Measurements from ENCODE around the gene CDC37L1.
"Not testable (repeated sequence)": the region's sequence is repeated elsewhere in the genome, so short reads cannot be mapped to it uniquely, and the experiment has no call there.

The CDC37L1 gene

DNA sequence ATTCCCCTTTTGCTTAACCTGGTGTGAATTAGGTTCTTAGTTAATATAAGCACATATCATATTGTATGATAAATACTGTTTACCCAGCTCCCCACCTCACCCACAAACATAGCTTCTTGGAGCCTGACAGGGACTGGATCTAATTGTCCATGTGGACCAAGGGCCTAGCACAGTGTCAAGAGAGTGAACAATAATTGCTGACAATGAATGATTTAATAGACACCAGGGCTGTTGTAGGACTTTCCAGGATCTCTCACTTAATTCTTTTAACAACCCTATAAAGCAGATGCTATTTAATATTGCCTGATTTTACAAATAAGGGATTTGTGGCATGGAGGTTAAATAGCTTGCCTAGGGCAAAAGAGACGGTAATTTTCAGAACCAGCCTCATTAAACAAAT lies 36.8 kb downstream of the CDC37L1 start:
- DNase-seq (ENCODE audit: low read depth), result no peak

DNA sequence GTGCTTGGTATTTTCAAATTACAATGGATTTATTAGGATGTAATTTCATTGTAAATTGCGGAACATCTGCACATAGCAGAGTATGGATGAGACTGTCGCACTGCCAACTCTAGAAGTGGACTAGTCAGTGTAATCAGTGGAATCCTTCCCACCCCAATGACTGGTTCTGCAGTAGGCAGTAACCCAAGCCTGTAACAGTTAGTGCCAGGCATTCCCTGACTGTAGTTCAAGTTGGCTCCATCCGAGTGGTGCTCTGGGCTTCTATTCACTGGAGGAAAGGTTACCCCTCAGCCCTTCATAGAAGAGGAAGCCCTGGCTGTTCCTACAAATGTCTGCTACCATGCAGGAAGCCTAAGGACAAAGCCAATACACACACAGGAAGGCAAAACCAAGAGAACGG lies 38.4 kb downstream of the CDC37L1 start:
- DNase-seq (ENCODE audit: low read depth), result no peak

DNA sequence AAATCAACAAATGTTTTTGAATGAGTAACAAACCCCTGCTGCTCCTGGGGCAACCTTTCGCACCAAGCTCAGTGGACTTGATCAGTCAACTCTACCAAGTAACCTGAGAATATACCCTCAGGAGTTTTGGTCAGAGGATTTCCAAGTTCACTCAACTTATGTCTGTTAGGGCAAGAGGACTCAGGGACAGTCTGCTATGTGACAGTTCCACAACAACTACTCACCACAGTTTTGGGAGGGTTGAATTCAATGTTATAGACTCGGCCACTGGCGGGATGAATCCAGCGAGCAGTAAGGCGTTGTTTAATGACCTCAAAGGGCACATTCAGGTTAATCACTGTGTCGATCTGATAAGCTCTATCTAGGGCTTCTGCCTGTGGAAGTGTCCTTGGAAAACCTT lies 39.5 kb downstream of the CDC37L1 start:
- no peak for DNase-seq (ENCODE audit: low read depth)

DNA sequence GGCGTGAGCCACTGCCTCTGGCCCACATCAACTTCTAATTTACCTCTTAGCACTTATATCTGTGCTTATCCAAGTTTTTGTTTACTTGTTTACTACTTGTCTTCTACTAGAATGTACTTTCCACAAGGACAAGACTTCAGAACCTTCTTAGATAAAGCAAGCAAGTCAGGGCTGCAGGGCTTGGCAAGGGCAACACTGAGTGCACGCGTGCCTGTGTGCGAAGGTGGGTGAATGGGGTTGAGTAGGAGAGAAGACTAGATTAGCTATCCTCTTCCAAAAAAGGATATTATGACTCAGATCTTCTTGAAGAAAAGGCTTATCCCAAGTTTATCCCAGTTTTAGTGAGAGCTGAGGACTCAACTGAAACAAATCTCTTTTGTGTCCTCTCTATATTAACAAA lies 42.4 kb downstream of the CDC37L1 start:
- DNase-seq (ENCODE audit: low read depth), result no peak

DNA sequence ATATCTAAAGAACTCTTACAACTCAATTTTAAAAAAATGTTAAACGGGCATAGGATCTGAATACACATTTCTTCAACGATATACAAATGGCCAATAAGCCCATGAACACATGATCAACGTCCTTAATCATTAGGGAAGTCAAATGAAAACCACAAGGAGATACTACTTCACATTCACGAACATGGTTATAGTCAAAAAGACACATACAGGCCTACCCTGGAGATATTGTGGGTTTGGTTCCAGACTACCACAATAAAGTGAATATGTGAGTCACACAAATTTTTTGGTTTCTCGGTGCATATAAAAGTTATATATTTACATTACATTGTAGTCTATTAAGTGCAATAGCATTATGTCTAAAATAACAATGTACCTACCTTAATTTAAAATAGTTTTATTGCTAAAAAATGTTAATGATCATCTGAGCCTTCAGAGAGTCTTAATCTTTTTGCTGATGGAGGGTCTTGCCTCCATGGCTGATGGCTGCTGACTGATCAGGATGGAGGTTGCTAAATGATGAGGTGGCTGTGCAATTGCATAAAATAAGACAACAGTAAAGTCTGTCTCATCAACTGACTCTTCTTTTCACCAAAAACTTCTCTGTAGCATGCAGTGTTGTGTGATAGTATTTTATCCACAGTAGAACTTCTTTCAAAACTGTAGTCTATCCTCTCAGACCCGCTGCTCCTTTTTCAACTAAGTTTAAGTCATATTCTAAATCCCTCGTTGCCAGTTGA lies 46.5 kb downstream of the CDC37L1 start:
- no peak for DNase-seq (ENCODE audit: low read depth)

DNA sequence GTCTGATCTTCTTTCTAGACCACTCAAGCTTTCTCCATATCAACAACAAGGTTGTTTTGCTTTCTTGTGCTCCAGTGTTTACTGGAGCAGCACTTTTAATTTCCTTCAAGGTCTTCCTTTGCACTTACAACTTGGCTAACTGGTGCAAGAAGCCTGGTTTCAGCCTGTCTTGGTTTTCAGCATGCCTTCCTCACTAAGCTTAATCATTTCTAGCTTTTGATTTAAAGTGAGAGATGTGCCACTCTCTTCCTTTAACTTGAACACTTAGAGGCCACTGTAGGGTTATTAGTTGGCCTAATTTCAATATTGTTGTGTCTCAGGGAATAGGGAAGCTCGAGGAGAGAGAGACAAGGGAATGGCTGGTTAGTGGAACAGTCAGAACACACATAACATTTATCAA lies 48.2 kb downstream of the CDC37L1 start:
- DNase-seq (ENCODE audit: low read depth), result no peak

DNA sequence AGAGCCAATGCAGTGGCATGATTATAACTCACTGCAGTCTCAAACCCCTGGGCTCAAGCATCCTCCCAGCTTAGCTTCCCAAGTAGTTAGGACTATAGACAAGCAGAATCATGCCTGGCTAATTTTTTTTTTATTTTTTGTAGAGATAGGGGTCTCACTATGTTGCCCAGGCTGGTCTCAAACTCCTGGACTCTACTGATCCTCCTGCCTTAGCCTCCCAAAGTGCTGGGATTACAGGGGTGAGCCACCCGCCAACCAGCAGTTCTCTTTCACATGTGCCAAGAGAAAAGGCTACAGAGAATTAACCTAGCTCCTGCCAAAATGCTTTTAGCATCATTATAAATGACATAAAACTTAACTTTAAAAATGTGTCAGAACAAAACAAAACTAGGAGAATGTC lies 53.5 kb downstream of the CDC37L1 start:
- DNase-seq (ENCODE audit: low read depth), result no peak

- no peak for DNase-seq (ENCODE audit: low read depth)
Measured at GRCh38 chr9:4734150-4734549, 54.8 kb downstream of the CDC37L1 start.

DNA sequence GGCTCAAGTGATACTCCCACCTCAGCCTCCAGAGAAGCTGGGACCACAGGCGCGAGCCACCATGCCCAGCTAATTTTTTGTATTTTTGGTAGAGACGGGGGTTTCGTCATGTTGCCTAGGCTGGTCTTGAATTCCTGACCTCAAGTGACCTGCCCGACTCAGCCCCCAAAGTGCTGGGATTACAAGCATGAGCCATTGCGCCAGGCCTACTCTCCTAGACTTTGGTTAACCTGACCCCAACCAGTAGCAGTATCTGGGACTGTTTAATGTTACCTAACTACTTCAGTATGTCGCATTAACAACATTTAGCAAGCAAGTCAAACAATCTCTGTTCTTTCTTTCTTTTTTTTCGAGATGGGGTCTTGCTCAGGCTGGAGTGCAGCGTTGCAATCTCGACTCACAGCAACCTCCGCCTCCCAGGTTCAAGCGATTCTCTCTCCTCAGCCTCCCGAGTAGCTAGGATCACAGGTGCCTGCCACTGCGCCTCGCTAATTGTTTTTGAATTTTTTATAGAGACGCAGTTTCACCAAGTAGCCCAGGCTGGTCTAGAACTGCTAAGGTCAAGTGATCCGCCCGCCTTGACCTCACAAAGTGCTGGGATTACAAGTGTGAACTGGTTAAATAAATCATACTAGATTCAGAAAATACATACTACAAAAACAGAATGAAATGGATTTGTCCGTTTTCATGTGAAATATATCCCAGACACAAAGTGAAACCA lies 59.7 kb downstream of the CDC37L1 start:
- no peak for DNase-seq (ENCODE audit: low read depth)

DNA sequence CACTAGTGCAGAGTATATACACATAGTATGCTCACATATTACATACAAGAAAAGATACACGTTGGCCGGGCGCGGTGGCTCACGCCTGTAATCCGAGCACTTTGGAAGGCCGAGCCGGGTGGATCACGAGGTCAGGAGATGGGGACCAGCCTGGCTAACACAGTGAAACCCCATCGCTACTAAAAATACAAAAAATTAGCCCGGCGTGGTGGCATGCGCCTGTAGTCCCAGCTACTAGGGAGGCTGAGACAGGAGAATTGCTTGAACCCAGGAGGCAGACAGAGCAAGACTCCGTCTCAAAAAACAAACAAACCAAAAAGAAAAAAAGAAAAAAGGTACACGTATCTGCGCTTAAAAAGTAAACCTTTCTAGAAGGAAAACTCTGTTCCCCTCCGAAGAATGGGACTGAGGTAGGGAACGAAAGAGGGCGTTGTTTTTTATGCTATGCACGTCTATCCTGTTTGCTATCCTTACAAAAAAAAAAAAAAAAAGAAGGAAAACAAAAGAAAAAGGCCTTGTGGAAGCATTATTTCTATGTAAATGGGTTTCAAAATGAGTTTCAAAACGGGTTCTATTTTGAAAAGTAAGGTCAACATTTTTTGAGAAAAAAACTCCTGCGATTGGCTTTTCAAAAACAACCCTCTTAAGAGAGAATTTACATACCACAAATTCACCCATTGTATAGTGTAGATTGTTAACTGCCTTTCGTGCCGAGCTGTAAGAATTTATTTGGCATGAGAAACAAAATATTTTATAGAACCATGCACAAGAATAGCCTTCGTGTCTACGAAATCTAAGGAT lies 60.4 kb downstream of the CDC37L1 start:
- DNase-seq (ENCODE audit: low read depth), result no peak

- DNase-seq (ENCODE audit: low read depth), result no peak
Measured at GRCh38 chr9:4740388-4740637, 60.9 kb downstream of the CDC37L1 start.

- peak; percentile 82 for DNase-seq (ENCODE audit: low read depth)
Measured at GRCh38 chr9:4740638-4741364, 61.4 kb downstream of the CDC37L1 start, which contains the start of gene AK3. TSS of gene AK3 (minus strand) at chr9:4741202. CDS start at chr9:4741087, 115 bp downstream.

DNA sequence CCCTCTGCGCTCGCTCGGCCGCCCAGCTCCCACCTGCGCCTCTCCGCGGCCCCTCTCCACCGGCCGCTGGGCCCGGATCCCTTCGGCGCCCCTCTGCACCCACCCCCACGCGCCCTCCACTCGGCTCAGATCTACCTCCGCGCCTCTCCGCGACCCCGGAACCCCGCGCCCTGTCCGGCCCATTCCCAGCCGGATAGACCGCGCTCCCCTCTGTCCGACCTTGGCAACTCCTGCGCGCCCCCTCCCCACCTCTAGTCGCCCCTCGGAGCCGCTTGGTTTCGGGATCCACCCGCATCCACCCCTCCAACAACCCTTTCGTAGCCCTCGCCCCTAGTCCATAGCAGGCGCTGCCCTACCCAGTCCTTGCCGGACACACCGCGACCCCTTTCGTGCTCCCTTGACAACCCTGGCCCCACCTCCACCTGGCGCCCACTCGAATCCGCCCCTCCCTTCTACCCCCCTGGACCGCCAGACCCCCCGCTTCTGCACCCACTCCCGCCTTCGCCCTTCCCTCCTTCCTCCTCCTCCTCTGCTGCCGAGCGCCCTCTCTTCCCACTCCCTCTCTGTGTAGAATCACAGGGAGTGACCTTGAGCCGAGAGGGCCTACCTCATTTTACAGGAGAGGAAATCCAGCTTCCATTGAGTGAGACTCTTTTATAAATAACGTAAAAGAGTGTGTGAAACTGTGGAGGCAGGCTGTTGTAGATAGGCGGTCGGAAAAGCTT lies 62.2 kb downstream of the CDC37L1 start:
- DNase-seq (ENCODE audit: low read depth), result no peak

- DNase-seq (ENCODE audit: low read depth), result no peak
Measured at GRCh38 chr9:4742246-4742645, 62.9 kb downstream of the CDC37L1 start.

- DNase-seq (ENCODE audit: low read depth), result no peak
Measured at GRCh38 chr9:4743131-4743875, 63.9 kb downstream of the CDC37L1 start.

- DNase-seq (ENCODE audit: low read depth), result no peak
Measured at GRCh38 chr9:4746278-4747030, 67.1 kb downstream of the CDC37L1 start.

GRCh38 chr9:4748612-4749011 lies 69.2 kb downstream of the CDC37L1 start:
- no peak for DNase-seq (ENCODE audit: low read depth)

GRCh38 chr9:4750023-4750673 lies 70.8 kb downstream of the CDC37L1 start:
- DNase-seq (ENCODE audit: low read depth), result no peak

GRCh38 chr9:4754530-4754929 lies 75.2 kb downstream of the CDC37L1 start:
- DNase-seq (ENCODE audit: low read depth), result not testable (repeated sequence)
